Measurements from ENCODE around the gene FOXR1.

FOXR1 gene

DNA sequence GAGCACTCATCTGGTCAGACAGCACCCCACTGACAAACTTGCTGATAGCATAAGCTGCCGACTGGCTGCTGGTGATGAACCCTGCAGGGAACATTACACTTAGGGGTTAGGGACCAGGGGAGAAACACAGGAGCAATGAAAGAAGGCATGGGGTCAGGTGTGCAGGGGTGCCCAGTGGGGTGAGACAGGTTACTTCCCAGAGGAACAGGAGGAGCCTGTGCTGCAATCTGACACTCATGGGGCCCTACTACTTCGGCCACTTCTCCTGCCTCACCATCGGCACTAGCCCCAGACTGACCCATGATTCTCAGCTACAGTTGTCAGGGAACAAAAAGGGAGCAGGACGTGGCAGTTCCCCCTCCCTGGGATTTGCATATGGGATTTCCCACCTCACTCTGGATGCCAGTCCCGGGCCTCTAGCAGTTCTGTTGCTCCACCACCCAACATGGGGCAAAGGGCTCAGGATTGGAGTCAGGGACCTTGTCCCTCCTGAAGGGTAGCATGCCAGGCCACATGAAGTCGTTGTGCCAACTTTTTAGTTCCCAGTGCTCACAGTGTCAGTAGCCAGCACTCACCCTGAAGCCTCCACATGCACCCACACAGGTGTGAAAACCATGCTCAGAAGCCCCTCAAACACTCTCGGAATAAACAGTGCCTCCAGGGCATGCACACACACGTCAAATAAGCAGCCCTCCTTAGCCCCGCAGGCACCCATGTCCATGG is 56.9 kb downstream of the FOXR1 start:
- no peak for DNase-seq

DNA sequence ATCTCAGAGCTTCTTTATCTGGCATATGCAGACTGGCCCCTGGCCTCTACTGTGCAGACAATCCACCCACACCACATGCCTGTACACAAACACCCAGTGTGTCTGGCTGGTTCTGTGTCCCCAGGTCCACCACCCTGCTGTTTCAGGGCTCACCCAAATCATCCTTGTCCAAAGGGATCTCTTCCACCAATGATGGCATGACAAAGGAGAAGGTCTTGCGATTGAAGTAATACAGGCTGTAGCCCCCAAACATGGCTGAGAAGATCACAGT is 57.4 kb downstream of the FOXR1 start:
- no peak for DNase-seq

DNA sequence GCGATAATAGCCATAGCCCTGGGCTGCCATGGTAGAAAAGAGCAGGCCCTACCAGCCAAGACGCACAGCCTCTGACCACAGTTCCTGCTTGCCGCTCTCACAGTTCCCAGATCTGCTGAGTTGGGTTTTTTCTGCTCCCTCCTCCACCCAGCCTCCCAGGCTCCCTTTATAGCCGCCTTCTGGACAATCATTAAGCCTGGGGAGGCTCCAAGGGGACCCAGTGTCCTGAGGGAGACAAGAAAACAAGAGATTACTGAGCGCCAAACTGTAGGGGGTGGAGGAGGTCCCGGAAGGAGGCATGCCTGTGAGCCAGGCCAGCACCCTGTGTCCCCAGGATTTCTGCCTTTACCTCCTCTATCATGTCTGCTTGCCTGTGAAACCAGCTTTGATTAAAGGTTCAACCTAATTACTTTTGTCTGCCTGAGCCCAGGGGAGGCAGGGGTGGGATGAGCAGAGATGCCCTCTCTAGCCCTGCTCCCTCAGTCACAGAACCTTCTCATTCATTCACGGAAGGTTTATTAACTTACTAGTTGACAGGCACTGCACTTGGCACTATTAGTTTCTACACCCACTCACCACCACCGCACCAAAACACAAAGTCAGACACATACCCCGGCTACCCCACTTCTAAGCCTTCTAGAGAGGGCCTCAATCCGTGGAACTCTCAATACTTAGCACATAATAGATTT is 57.9 kb downstream of the FOXR1 start:
- DNase-seq, result no peak

DNA sequence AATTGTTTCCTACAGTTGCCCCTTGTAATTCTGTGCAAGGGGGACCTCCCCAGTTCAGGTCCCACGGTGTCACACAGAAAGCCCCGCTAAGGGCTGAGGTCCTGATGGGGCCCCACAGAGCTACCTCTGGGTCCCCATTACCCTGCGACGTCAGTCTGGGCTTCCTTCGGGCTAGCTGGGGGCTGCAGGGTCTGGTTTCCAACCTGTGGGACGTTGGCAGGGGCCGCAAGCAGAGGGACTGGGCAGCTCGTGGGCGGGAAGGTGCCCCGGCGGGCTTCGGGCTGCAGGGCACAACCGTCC is 58.4 kb downstream of the FOXR1 start:
- no peak for DNase-seq

DNA sequence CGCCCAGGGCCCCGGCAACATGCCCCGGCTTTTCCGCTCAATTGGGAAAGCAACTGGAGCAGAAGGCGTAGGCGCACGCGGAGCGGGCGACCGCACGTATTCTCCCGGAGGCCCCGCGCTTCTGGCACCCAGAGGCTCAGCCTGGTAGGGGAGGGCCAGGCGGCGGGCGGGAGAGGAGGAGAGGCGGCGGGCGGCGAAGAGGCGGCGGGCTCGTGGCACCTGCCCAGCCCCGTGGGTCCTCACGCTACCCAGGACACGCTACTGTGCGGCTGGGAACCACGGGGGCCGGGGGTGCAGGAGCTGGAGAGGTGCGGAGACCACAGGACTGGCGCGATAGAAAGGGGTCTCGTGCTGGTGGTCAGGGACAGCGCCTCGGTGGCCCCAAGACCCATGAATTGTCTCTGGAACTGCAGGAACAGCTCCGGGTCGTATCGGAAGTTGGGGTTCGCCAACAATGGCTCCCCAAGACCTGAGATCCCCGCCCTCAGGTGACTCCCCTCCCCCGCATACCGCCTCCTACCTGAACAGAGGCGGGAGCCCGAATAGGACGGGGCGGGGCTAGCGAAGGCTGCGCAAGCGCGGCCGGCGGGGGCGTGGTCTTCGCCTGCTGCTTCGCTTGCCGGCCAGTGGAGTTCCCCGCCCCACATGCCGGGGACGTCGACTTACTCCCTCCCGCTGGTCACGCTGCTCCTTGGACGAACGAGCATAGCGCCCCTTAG is 58.9 kb downstream of the FOXR1 start, which contains the start of gene SLC37A4:
Gene SLC37A4 (minus strand): TSS at position 549 of the 719 bp plus-strand sequence.
- DNase-seq, result peak; percentile 63
